Mesodermal cell (in vitro differentiated cells): ENCODE data around the gene EBPL.

Source experiments
- H3K27ac ChIP-seq: 2 replicates; pipeline ENCODE4 v1.7.0; 2013; ENCODE audit warnings: mild to moderate bottlenecking, low read depth, low read length, moderate library complexity; ENCODE audit not compliant: severe bottlenecking
- H3K36me3 ChIP-seq: 2 replicates; pipeline ENCODE4 v1.7.1; 2013; ENCODE audit warnings: mild to moderate bottlenecking, low read length, moderate library complexity; ENCODE audit not compliant: control insufficient read depth, insufficient read depth
- H3K4me1 ChIP-seq: one replicate; pipeline ENCODE4 v1.7.1; 2013; ENCODE audit warnings: mild to moderate bottlenecking, low read length; ENCODE audit not compliant: insufficient read depth, control insufficient read depth, poor library complexity, severe bottlenecking
- H3K4me3 ChIP-seq: 2 replicates; pipeline ENCODE4 v1.7.0; 2013; ENCODE audit warnings: low read length, control low read depth, mild to moderate bottlenecking; ENCODE audit not compliant: insufficient read depth, poor library complexity, severe bottlenecking; ENCODE audit errors: extremely low read depth
- H3K9me3 ChIP-seq: 2 replicates; pipeline ENCODE4 v1.7.1; 2013; ENCODE audit warnings: mild to moderate bottlenecking, low read length, moderate library complexity; ENCODE audit not compliant: control insufficient read depth
- WGBS, 2 experiments: methylation state at CpG; one replicate each; pipeline ENCODE4 v1.1.5; 2013; ENCODE audit warnings: missing lambda C conversion rate in 2 of 2; ENCODE audit not compliant: insufficient coverage in 2 of 2; 5-methylcytosine and 5-hydroxymethylcytosine counted together

The EBPL gene

DNA sequence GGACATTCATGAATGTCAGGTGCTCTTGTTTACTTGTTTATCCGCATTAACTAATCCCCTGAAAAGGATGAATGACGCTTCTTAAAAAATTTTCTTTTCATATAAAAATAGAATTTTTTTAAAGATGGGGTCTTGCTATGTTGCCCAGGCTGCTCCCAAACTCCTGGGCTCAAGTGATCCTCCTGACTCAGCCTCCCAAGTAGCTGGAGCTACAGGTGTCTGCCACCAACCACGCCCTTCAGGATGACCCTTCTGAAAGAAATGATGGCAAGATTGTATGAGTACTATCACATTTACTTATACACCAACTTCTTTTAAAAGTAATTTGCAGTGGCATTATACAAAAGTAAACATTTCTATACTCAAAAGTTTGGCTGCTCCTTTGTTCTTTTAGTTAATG, 6.2 kb upstream of the EBPL start:
- no CpG with 5 or more reads among the region's 3 CpGs for WGBS, 2 experiments
- Histone ChIP-seq H3K36me3 (peaks cover 36% of the 10 kb centered on the region), H3K9me3 (no peaks in the 10 kb centered on the region)

DNA sequence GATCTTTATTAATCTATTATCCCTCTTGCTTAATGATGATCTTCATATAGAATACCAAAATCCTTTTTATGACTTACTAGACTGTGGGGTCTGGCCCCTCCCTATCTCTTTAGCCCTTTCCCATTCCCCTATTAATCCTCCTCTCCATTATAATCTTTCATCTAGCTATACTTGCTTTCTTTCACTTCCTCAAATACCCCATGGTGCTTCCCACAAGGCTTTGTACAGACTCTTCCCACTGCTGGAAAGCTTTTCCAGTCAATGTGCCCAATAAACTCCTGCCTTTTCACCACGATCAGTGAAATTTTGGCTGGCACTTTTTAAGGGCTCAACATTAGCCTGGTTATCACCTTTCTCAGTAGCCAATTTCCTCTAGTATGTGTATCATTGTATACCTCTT, 3.2 kb upstream of the EBPL start:
- no peak overlapping the region for H3K27ac ChIP-seq
- no peak overlapping the region for H3K4me3 ChIP-seq
- no peaks in the 10 kb centered on the region for H3K4me1 ChIP-seq
- H3K36me3 ChIP-seq, result peaks cover 20% of the 10 kb centered on the region
- WGBS, 2 experiments, result 83% methylated on average over 1 of the region's 1 CpG; no CpG with 5 or more reads in 1 of the 2 experiments
- no peaks in the 10 kb centered on the region for H3K9me3 ChIP-seq

More for the DNA sequence above, 6.2 kb upstream of the EBPL start:
- no peak overlapping the region for H3K4me3 ChIP-seq
- no peaks in the 10 kb centered on the region for H3K4me1 ChIP-seq
- no peak overlapping the region for H3K27ac ChIP-seq

DNA sequence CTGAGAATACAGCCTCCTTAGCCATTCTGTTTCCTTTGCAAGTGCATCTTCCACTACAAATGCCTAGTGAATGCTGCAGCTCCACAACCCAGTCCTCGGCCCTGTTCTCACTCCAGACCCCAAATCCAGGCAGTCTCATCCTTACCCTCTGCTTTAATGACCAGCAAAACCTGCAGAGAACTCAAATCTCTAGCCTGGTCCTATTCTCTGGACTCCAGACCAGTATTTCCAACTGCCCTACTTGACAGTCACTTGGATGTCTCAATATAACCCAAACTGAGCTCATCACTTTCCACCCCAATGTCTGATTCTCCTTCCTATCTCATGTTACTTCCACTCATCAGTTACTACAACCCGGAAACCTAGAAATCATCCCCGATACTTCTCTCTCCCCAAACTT, 2.6 kb upstream of the EBPL start:
- 85 to 97% methylated on average over 3 of the region's 3 CpGs for WGBS, 2 experiments
- Histone ChIP-seq H3K9me3 (no peaks in the 10 kb centered on the region), H3K4me3 (no peak overlapping the region), H3K4me1 (no peaks in the 10 kb centered on the region), H3K36me3 (peaks cover 23% of the 10 kb centered on the region), H3K27ac (no peak overlapping the region)

DNA sequence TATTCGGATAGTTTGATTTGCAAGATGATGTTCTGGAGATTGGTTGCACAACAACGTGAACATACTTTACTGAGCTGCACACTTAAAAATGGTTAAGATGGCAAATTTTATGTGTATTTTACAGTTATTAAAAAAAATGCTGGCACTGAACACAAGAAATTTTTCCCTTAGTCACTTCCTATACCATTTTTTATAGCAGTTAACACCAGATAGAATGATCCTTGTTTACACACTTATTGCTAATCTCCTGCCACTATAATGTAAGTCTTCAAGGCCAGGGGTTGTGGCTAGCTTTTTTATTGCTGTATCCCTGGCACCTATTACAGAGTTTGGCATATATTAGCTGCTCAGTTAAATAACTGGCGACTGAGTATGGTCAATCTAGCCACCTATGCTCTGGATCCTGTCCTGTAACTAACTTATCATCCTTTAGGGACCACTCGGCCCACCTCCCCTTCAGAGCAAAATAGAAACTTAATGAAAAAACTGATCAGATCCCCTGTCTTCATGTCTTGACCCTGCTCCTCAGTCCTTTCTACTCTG, 2.0 kb upstream of the EBPL start:
- H3K27ac ChIP-seq, result no peak overlapping the region
- no peaks in the 10 kb centered on the region for H3K4me1 ChIP-seq
- peaks cover 23% of the 10 kb centered on the region for H3K36me3 ChIP-seq
- H3K9me3 ChIP-seq, result no peaks in the 10 kb centered on the region
- whole genome bisulfite sequencing, 2 experiments, result 97% methylated on average over 2 to 4 of the region's 4 CpGs
- no peak overlapping the region for H3K4me3 ChIP-seq

DNA sequence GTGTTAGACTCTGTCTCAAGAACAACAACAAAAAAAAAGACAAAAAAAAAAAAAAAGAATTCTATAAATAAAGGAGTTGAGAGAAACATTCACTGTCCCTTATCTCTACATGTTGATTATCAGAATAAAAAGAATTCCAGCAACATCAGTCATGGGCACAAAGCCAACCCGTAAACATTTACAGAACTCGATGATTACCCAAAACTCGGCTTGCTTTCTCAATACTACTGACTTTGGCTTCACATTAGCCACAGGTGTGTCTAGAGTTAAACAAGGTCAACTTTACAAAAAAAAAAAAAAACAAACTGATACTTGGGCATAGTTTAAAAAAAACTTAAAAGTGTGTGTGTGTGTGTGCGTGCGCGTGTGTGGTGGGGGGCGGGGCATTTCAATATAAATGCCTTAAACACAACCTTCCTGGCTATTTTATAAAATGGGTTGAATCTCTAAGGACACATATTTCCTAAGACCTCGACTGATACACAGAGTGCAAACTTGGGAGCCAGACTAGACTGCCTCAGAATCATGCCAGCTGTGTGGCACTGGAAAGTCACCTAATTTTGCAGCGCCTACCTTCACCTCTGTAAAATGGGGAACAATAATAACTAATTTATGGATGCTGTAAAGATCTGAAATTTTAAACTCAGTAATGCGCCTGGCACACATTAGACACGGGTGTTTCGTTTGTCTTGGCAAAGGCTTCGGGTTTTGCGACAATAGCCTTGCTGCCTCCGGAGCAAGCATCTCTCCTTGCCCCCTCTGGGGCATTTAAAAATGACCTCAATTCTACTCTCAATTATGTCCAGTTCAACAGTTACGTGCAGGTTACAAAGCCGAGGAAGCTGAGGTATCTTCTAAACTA, 922 bp downstream of the EBPL start:
- H3K36me3 ChIP-seq, result peaks cover 36% of the 10 kb centered on the region
- peak overlapping the region; percentile 69 for H3K4me3 ChIP-seq
- H3K4me1 ChIP-seq, result no peaks in the 10 kb centered on the region
- no peaks in the 10 kb centered on the region for H3K9me3 ChIP-seq
- 0 to 5% methylated on average over 5 to 8 of the region's 17 CpGs for WGBS, 2 experiments
- H3K27ac ChIP-seq, result peak overlapping the region; percentile 93

DNA sequence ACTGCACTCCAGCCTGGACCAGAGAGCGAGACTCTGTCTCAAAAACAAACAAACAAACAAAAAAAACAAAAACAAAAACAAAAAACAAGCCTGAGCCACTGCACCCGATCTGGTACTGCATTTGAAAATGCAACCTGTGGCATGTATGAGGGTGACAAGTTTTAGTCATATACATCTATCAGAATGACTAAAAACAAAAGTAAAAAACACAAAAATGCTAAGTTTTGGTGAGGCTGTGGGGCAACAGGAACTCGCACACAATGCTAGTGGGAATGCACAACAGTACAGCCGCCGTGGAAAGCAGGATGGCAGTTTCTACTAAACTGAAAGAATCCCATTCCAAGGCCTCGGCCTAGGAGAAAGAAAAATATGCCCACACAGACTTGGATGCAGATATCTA, 7.8 kb downstream of the EBPL start:
- Histone ChIP-seq H3K4me3 (no peak overlapping the region), H3K27ac (no peak overlapping the region), H3K36me3 (peaks cover 55% of the 10 kb centered on the region), H3K9me3 (peaks cover 7% of the 10 kb centered on the region), H3K4me1 (no peaks in the 10 kb centered on the region)
- WGBS, 2 experiments, result 90 to 100% methylated on average over 2 to 3 of the region's 6 CpGs

DNA sequence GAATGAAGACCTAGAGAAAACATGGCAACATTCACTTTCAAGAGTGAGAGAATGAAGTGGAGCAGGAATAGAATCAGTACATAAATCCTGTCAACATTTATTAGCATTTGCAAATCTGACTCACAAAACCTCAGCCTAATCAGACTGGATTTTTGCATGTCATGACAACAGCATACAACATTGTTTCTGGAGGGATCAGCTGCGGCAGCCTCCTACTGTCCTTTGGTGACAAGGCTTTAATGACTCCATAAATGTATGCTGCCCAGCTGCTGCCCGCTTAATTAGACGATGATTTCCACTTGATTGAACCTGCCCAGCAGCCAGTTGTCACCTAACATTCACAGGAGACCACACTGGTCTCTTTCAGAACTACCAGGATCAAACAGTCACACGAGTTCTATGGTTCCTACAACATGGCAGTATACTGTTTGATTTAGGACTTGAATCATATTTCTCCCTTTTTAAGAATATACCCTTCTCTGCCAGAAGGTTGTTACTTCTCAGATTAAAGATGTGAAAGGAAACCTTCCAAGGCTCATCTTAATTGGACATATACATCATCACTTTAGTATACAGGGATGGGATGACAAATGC, 9.3 kb downstream of the EBPL start:
- Histone ChIP-seq H3K4me1 (no peaks in the 10 kb centered on the region), H3K9me3 (peaks cover 7% of the 10 kb centered on the region), H3K27ac (no peak overlapping the region), H3K4me3 (no peak overlapping the region), H3K36me3 (peaks cover 56% of the 10 kb centered on the region)
- 88 to 90% methylated on average over 1 to 4 of the region's 4 CpGs for WGBS, 2 experiments

DNA sequence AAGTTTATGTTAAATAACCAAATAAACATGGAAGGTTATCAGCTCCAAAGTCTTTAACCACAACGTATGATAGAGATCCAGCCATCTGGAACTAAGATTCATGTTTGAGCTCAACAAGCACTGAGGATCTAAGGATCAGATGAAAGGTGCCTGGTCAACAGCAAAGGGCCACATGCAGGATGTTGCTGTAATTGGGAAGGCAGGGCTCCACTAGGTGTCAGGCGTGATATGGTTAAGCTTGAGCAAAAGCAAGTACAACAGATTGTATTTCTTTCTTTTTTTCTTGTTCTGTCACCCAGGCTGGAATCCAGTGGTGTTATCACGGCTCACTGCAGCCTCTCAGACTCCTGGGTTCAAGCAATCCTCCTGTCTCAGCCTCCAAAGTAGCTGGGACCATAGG, 12.0 kb downstream of the EBPL start:
- no peak overlapping the region for H3K4me3 ChIP-seq
- WGBS, 2 experiments, result 97 to 100% methylated on average over 3 of the region's 3 CpGs
- H3K9me3 ChIP-seq, result peaks cover 7% of the 10 kb centered on the region
- H3K36me3 ChIP-seq, result peaks cover 57% of the 10 kb centered on the region
- H3K27ac ChIP-seq, result no peak overlapping the region
- no peaks in the 10 kb centered on the region for H3K4me1 ChIP-seq

DNA sequence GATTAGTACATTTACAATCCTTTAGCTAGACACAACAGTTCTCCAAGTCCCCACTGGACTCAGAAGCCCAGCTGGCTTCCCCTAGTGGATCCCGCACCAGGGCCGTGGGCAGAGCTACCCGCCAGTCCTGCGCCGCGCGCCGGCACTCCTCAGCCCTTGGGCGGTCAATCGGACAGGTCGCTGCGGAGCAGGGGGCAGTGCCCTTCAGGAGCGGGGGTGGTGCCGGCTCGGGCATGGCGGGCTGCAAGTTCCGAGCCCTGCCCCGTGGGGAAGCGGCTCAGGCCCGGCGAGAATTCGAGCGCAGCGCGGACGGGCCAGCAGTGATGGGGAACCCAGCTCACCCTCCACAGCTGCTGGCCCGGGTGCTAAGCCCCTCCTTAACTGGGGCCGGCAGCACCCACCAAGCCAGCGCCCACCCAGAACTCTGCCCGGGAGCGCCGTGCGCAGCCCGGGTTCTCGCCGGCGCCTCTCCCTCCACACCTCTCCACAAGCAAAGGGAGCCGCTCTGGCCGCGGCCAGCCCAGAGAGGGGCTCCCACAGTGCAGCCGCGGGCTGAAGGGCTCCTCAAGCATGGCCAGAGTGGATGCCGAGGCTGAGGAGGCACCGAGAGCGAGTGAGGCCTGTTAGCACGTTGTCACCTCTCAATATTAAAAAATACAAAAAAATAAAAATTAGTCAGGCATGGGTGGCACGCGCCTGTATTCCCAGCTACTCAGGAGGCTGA, 12.9 kb downstream of the EBPL start:
- Histone ChIP-seq H3K36me3 (peaks cover 53% of the 10 kb centered on the region), H3K4me3 (no peak overlapping the region), H3K9me3 (peaks cover 7% of the 10 kb centered on the region), H3K4me1 (no peaks in the 10 kb centered on the region), H3K27ac (no peak overlapping the region)
- 95% methylated on average over 27 to 36 of the region's 48 CpGs for WGBS, 2 experiments

DNA sequence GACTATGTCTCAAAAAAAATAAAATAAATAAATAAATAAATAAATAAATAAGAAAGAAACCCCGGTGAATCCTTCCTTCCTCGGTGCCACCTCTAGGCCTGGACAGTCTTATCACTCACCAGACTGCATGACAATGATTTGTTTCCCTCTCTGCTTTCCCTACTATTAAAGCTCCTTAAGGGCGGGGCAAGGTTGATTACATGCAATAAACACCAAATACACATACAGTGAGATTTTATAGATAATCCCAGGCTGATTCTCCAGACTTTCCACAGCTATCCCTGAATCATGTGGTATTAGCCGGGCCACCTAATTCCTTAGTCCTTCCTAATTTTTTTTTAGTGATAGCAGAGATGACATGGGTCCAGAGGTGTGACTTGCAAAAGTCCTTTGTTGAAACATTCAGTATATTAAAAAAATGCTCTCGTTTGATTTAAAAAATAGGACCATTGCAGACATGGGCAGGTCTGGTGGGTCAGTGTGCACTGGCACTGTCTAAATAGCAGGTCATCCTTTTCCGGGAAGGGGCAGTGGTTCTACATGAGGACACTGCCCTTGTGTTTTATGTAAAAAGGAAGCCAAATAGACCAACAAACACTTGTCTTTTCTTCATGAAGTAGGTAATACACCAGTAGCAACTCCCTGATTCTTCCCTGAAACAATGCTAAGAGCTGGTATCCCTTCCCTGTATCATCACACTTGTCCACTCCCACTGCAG, 14.5 kb downstream of the EBPL start:
- H3K4me1 ChIP-seq, result no peaks in the 10 kb centered on the region
- H3K9me3 ChIP-seq, result peaks cover 7% of the 10 kb centered on the region
- H3K27ac ChIP-seq, result no peak overlapping the region
- WGBS, 2 experiments, result 90 to 92% methylated on average over 2 to 4 of the region's 6 CpGs
- no peak overlapping the region for H3K4me3 ChIP-seq
- H3K36me3 ChIP-seq, result peaks cover 53% of the 10 kb centered on the region
